Neural cell (in vitro differentiated cells): ENCODE measurements around the gene CFAP52.

Experiments used
- EP300 ChIP-seq: fragments of 450-650 bp; conservative IDR thresholded peaks from 2 replicates; pipeline ENCODE4 v1.6.1; 2014; ENCODE audit warnings: antibody characterized with exemption, mild to moderate bottlenecking, moderate library complexity; ENCODE audit not compliant: poor library complexity, severe bottlenecking
- EZH2 ChIP-seq: fragments of 200-600, 300-800 bp; shearing (Covaris generic), sonication (generic); IDR thresholded peaks from 2 replicates; pipeline ENCODE4 v1.6.1; 2014; ENCODE audit warnings: antibody characterized with exemption, low read length, borderline replicate concordance, mild to moderate bottlenecking; ENCODE audit not compliant: insufficient read depth, poor library complexity, severe bottlenecking
- MXI1 ChIP-seq: fragments of 450-650 bp; conservative IDR thresholded peaks from 2 replicates; pipeline ENCODE4 v1.6.1; 2014; ENCODE audit warnings: antibody characterized with exemption, mild to moderate bottlenecking; ENCODE audit not compliant: poor library complexity, severe bottlenecking
- POLR2AphosphoS5 ChIP-seq: IDR thresholded peaks from 2 replicates; pipeline ENCODE4 v1.6.1; 2012
- RAD21 ChIP-seq: fragments of 450-650 bp; conservative IDR thresholded peaks from 2 replicates; pipeline ENCODE4 v1.6.1; 2014; ENCODE audit warnings: antibody characterized with exemption, mild to moderate bottlenecking, moderate library complexity
- SMC3 ChIP-seq: fragments of 450-650 bp; conservative IDR thresholded peaks from 2 replicates; pipeline ENCODE4 v1.6.1; 2014; ENCODE audit warnings: antibody characterized with exemption, mild to moderate bottlenecking, moderate library complexity; ENCODE audit not compliant: poor library complexity
- TAF1 ChIP-seq: IDR thresholded peaks from 2 replicates; pipeline ENCODE4 v1.6.1; 2012; ENCODE audit warnings: low read depth
- TF ChIP-seq, protein P1 (sequence below): fragments of 450-650 bp; IDR thresholded peaks from 2 replicates; pipeline ENCODE4 v1.5.1; 2014; ENCODE audit warnings: antibody characterized with exemption, mild to moderate bottlenecking, moderate library complexity; ENCODE audit not compliant: poor library complexity, severe bottlenecking
- TF ChIP-seq, protein P2 (sequence below): IDR thresholded peaks from 2 replicates; pipeline ENCODE4 v1.6.1; 2012; ENCODE audit warnings: borderline replicate concordance

- TF ChIP-seq, protein P1, sequence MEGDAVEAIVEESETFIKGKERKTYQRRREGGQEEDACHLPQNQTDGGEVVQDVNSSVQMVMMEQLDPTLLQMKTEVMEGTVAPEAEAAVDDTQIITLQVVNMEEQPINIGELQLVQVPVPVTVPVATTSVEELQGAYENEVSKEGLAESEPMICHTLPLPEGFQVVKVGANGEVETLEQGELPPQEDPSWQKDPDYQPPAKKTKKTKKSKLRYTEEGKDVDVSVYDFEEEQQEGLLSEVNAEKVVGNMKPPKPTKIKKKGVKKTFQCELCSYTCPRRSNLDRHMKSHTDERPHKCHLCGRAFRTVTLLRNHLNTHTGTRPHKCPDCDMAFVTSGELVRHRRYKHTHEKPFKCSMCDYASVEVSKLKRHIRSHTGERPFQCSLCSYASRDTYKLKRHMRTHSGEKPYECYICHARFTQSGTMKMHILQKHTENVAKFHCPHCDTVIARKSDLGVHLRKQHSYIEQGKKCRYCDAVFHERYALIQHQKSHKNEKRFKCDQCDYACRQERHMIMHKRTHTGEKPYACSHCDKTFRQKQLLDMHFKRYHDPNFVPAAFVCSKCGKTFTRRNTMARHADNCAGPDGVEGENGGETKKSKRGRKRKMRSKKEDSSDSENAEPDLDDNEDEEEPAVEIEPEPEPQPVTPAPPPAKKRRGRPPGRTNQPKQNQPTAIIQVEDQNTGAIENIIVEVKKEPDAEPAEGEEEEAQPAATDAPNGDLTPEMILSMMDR, result no peak
- TF ChIP-seq TAF1 (no peak), RAD21 (no peak), POLR2AphosphoS5 (no peak), EP300 (no peak), MXI1 (no peak), EZH2 (no peak), SMC3 (no peak)
- TF ChIP-seq, protein P2, sequence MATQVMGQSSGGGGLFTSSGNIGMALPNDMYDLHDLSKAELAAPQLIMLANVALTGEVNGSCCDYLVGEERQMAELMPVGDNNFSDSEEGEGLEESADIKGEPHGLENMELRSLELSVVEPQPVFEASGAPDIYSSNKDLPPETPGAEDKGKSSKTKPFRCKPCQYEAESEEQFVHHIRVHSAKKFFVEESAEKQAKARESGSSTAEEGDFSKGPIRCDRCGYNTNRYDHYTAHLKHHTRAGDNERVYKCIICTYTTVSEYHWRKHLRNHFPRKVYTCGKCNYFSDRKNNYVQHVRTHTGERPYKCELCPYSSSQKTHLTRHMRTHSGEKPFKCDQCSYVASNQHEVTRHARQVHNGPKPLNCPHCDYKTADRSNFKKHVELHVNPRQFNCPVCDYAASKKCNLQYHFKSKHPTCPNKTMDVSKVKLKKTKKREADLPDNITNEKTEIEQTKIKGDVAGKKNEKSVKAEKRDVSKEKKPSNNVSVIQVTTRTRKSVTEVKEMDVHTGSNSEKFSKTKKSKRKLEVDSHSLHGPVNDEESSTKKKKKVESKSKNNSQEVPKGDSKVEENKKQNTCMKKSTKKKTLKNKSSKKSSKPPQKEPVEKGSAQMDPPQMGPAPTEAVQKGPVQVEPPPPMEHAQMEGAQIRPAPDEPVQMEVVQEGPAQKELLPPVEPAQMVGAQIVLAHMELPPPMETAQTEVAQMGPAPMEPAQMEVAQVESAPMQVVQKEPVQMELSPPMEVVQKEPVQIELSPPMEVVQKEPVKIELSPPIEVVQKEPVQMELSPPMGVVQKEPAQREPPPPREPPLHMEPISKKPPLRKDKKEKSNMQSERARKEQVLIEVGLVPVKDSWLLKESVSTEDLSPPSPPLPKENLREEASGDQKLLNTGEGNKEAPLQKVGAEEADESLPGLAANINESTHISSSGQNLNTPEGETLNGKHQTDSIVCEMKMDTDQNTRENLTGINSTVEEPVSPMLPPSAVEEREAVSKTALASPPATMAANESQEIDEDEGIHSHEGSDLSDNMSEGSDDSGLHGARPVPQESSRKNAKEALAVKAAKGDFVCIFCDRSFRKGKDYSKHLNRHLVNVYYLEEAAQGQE, result no peak
These were observed 84.6 kb downstream of the CFAP52 start for GRCh38 chr17:9661027-9661426.
